Natural killer cell treated with Interleukin-12 subunit alpha and Interleukin-12 subunit beta and Interleukin-15 and Interleukin-18, amount 100 ng/mL, for 72 hours (primary cell): ENCODE data around the gene POLR1F. TPM values are rescaled to one million over a fixed set of nuclear protein-coding genes. Genes with fewer than 3 reads are reported as not detected.

ENCODE experiments used
- total RNA-seq, 2 donors: library from RNA; stranded (reverse); gene quantifications; one replicate each; pipeline ENCODE4 v1.2.3, GENCODE V29; 2022

Gene POLR1F
- total RNA-seq, 2 donors from 2014 or later = 26.0 to 30.8 TPM

Other genes with a start within 250 kb of the POLR1F start
- gene TMEM196, start 64.6 kb upstream of the POLR1F start, total RNA-seq = not detected